NCI-H1694 (cell line): ENCODE results near the gene EPB41L3.
A peak's percentile ranks its signal among the peaks of the same experiment; 100 is the strongest.

ENCODE experiments used
- DNase-seq: peaks from one replicate; lab custom pipeline; 2025; lab: John Stamatoyannopoulos, UW

EPB41L3 gene

DNA sequence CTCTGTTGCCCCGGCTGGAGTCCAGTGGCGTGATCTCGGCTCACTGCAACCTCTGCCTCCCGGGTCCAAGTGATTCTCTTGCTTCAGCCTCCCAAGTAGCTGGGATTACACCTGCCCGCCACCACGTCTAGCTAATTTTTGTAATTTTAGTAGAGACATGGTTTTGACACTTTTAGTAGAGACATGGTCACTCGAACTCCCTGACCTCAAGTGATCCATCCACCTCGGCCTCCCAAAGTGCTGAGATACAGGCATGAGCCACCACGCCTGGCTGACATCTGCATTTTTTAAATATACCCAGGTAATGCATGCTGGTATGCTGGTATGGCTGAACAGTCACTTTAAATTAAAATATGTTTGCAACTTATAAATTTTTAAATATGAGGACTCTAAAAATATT is 91.9 kb downstream of the EPB41L3 start:
- DNase-seq = no peak

DNA sequence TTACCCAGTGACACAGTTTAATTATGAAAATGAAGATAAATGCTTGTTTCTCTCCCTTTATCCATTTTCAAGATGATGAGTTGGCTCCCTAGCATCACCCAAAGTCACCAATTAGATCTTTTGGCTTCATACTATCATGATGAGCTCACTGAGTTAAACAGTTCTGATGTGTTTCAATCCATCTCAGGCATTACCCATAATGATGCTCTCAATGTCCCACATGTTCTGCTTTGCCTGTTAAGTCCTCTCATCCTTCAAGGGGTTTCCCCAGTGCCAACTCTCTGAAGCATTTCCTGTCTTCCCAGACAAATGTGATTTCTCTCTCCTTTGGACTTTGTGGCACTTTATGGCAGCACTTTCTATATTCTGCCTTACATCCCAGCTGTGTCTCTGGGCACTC is 92.6 kb downstream of the EPB41L3 start:
- no peak for DNase-seq

DNA sequence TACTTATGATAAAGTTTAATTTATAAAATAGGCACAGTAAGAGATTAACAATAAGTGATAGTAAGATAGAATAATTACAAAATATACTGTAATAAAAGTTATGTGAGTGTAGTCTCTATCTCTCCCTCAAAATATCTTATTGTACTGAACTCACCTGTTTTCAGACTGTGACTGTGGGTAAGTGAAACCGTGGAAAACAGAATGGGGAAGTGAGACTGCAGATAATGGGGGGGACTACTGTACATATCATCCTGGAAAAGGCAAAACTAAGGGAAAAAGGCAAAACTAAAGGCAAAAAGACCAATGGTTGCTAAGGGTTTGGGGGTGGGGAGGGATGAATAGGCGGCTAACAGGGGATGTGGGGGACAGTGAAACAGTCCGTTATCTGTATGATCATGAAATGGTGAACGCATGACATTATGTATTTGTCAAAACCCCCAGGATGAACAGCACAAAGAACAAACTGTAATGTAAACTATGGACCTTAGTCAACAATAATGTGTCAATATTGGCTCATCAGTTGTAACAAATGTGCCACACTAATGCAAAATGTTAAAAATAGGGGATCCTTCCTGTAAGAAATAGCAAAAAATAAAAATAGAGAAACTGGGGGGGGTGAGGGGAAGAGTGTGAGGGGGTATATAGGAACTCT is 93.8 kb downstream of the EPB41L3 start:
- no peak for DNase-seq

DNA sequence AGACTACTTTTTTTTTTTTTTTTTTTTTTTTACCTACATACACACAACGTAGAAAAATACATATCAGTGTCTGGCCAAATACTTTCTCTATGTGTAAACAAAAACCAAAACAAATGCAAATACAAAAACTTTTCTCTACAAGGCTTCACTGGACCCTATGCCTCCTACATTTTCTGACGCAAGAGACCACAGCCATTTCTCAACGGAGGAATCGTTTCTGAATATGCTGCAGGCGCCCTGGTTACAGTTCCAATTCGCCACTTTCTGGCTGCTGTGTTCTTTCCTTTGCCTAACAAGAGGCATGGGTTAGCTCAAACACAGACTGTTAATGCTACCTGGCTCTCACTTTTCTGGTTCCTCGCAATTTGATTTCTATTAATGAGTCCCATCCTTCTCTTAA is 96.4 kb downstream of the EPB41L3 start:
- DNase-seq = no peak

DNA sequence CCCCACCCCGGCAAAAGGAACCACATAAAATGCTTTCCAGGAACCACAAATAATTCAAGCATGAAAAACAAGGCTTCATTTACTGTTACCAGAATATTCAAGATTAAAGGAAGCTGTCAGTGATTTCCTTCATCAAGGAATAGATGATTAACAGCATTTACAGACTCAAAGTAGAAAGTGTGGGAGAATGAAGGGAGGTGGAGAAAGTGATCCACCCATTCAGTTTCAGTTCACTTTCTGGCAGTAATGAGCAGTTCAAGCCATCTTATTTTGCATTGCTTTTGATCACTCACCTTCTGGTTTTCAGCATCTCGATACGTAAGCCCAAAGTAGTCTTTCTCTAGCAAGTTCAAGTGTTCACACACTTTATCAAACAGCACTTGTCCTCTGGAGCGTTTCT is 99.0 kb downstream of the EPB41L3 start:
- no peak for DNase-seq

DNA sequence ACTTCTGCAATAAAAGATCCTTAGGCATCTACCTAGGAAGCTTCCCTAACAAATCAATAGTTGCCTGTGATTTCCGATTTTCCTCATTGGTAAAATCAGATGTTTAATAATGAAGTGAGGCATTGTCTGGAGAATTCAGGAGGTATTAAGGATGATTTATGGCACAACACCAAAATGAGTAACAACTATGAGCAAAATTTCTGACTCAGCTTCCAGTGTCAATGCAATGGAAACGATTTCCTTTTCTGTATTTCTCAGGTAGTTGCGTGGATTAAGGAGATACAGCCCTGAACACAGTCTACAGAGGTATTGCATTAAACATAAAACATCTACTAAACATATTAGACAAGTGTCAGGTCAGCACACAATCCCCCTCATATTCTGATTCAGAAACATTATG is 99.5 kb downstream of the EPB41L3 start:
- DNase-seq = no peak

DNA sequence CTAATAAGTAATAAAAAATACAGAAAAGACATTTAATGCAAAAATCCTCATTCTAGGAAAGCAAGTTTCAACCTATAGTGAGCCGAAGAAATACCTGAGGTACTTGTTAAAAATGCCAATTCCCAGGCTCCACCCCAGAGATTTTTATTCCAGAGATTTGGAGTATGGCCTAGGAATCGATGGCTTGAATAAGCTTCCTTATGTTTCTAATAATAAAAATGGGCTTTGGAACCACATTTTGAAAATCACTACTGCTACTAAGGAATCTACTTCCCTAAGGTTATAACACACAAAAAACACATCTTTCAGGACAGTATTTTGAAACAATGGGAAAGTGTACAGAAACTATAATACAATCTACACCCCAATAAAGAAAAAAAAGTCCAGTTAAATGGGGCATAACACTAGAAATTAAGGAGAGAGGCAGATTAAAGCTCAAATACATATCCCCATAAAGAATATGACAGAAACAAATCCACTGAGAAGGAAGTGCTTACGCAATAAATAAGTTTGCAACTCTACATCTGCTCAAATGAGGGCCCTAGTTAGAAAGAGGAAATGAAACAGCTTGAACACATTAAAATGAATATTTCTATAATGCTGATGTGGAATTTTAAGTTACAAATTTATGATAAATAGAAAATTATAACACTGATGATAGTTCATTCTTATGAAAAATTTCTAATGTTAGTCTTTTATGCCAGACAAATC is 103.7 kb downstream of the EPB41L3 start:
- no peak for DNase-seq

DNA sequence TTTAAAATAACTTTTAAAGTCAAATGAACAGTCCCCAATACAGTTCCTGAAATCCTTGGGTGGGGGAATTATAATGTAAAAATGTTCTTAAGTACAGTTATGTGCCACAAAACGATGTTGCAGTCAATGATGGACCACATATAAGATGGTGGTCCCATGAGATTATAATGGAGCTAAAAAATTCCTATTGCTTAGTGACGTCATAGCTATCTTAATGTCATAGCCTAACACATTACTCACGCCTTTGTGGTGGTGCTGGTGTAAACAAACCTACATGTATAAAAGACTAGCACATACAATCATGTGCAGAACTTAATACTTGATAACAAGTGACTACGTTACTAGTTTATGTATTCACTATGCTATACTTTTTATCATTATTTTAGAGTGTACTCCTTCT is 109.4 kb downstream of the EPB41L3 start:
- no peak for DNase-seq

DNA sequence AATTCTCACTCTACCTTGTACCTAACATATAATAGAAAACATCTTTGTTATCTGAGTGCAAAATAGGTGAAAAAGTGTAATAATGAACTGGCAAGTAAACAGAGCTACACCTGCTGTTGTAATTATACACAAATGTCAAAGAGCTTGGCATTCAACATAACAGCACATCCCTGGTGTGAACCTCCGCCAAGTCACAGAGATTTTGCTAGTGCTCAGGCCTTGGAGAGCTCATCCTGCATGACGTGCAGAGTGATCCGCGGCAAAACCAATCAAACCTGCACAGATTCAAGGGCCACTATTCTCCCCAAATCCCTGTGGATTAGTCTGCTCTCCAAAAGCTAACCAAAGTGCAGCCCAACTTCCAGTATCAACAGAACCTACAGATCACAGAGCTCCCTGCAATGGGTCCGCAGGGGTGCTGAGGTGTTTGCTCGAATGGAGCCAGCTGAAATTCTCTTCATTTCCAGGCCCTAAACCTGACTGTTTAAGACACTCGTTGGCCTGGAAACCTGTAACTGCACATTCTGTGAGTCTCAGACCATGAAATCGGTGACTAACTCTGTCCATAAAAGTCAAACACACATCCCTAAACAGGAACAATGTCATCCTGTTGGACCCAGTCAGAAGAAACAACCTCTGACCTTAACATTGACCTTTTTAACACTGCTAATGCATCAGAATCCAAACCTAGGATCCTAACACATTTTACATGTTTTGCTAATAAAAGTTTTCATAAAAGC is 111.8 kb downstream of the EPB41L3 start:
- DNase-seq = no peak

DNA sequence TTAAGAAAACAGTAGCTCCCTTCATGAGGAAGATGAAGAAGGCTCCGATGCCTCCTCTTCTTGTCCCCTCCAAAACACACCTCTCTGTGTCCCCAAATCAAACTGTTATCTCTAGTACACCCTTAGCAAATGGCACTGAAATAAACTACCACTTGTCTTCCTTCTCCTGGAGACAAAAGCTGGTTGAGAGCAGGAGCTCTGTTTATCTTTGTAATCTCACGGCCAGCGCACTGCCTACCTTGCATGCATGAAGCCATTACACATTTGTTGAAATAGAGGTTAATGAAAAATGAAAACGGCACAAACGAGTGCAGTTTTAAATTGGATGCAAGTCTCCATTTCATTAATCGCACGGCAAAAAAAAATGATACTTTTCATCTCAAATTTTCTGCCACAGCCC is 113.7 kb downstream of the EPB41L3 start:
- no peak for DNase-seq

DNA sequence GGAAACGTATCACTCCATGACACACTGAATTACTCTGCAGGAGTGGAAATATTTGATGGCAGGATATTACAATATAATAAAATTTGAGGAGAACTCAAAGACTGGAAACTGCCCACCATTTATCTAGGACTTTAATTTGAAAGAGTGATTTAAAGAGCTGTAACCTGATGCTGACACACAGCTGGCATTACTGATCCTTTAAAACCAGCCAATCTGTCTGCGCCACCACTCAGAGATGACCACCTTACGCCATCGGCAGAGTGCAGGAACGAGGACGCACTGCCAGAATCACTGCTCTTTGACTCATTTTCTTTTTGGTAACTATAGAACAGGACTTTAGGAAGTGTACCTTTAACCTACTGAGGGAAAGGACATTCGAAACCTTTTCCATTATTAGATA is 114.1 kb downstream of the EPB41L3 start:
- DNase-seq = no peak

DNA sequence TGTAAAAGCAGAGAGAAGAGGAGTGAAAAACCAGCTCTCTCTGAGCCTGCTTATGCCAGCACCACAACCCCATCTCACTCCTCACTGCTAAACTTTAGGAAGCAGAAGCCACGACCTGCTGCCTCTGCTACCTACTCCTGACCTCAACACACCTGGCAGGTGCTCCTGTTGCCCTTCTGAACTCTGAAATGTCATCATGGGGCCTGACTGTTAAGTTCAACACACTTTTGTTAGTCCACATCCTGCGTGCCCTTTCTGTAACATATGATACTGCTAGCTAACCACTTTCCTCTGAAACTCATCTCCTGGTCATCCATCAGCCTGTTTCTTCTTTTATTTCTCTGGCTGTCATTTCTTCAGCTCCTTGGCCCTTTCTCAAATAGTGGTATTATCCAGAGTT is 118.1 kb downstream of the EPB41L3 start:
- DNase-seq = no peak

DNA sequence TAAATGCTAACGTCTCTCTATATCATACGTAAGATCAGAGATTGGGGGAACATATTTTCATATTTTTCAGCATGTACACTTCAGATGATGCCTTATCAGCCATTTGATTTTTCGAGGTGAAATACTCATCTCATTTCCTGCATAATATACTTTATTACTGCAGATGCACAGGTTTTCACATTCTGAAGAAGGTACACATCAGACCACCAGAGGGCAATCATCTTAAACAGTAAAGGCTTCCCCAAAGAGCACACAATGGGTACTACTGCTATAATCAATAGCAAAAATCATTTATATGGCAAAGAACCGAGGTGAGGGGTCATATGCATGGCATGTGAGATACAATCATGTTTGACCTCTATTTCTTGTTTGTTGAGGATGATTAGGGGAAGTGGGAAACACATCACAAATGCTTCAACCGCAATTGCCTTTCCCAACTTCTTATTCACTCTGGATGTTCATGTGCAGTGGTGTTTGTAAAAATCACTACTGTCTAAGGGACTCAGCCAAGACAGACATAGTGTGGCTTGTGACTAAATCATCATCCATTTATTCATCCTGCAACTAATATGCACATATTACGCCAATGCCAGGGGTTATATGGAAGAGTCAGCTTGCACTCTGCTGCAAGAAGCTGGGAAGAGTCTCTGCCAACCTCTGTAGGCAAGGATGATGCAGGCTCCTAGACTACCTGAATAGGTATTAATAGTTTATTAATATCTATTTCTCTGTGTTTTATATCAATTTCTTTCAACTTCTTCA is 118.7 kb downstream of the EPB41L3 start:
- DNase-seq = peak; percentile 57

DNA sequence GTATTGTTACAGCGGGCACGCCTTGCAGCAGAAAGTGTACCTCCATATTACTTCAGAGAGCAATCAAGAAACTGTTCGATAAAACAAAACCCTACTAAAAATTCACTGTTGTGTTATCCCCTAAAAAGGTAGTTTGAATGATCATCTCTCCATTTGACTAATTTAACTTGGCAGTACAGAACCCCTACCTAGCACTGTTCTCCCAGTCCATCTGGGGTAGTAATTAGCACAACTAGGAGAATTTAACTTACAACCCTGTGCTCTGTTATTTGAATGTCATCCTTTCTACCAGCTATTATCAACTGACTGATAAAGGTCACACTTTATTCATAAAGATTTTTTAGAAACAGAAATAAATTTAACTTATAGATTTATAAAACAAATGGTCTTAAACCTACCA is 121.2 kb downstream of the EPB41L3 start:
- no peak for DNase-seq

DNA sequence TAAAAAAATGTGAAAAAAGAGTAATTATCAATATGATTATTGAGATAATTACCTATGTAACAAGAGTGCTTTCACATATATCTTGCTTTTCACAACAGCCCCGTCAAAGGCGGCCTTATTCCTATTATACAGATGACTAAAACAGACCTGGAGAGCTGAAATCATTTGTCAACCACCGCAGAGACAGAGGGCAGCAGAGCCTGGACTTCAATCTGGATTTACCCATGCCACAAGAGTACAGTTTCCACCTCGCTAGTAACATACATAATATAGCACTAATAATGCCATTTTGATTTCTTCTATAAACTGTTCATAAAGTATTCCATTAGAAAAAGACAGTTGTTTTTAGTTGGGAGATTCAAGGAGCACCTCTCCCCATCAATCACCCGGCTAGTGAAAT is 121.8 kb downstream of the EPB41L3 start:
- no peak for DNase-seq

DNA sequence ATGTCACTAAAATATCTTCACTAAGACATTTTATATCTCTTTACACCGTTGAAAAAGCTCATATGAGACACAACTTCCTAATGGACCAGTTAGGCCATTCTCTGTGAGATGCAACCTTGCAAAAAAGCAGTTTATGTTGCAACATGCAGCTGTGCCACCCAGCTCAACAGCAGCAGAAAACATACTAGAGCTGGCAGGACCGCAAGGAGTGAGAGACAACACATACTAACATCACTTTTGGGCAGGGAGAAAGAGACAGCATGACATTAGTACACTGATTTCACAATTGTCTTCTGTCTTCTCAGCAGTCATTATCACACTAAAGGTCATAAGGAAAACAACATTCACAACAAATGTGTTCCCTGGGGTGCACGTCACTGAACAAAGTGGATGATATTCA is 122.9 kb downstream of the EPB41L3 start:
- no peak for DNase-seq

DNA sequence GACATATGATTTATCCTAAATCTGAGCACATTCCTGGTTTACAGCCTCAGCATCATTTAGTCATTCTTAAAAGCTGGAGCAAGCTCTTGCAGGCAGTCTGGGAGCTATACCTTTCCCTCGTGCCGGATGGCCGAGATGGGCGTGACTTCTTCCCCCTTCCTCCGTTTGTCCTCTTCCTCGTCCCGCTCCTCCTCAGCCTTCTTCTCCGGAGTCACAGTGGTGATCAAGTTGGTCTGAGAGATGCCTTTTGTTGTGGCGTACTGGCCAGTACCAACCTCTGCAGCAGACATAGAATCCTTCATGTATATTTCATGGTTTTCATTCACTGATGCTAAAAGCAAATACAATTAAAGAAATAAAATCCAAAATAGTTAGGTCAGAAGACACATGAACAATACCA is 124.2 kb downstream of the EPB41L3 start:
- DNase-seq = no peak

DNA sequence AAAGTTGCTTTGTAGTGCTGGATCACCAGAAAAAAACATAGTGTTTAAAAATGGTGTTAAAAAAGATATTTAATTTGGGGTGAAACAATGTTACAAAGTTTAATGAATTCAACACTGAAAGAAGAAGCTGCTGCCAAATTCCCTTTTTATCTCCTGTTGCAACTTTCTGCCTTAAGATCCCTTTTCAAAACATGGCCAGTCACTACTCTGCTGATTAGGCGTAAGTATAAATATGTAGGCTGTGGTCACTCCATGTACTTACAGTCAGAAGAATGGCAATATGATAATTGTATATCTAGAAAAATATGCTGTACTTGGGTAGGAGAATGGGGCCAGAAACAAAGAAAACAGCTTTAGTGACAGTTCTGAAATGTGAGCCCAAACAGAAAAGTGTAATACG is 124.8 kb downstream of the EPB41L3 start:
- DNase-seq = no peak

DNA sequence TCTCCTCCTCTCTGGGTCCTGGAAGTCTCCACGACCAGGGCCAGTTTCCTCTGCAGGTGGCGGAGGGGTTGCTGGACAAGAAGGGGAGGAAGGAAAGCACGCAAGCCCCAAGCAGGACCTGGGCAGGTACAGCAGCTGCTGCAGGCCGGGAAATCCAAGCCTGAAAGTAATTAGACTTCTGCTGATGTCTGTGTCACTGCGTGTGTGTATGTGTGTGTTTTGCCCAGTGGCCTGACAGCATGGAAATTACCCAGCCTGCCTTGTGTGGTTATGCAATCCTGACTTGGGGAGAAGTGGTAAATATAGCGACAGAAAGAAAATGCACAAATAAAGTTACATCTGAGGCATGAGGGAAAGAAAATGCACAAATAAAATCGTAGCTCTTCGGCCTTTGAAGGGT is 126.5 kb downstream of the EPB41L3 start:
- no peak for DNase-seq

DNA sequence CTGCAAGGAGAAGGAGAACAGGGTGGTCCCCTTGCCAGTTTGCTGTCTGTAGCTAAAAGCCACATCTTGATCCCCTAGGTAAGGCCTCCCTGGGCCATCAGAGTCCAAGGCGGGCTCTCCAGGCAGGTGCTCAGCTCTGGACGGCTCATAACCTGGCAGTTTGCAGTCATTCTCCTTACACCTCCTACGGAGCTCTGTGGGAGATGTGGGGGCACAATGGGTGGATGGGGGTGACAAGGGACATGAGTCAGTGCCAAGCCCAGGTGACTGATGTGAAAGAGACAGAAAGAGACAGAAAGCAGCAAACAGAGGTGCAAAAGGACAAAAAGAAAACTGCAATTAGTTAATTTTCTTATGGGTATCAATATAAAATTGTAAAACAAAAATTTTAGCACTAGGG is 127.7 kb downstream of the EPB41L3 start:
- no peak for DNase-seq

DNA sequence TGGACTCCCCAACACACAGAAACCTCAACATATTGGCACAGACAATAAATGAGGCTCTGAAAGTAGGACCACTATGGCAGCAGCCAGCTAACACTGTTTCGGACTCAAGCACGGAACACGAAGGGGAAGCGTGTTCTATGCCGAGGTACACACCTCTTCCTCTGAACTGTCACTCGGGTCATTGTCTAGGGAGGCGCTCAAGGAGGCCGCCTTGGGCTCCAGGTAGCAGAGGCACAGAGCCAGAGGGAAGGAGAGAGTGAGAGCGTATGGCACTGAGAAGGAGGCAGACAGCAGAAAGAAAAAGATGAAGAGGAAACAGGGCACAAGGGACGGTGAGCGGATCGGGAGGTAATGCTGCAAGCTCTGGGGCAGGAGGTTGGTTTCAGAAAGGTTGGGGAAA is 128.1 kb downstream of the EPB41L3 start:
- no peak for DNase-seq

DNA sequence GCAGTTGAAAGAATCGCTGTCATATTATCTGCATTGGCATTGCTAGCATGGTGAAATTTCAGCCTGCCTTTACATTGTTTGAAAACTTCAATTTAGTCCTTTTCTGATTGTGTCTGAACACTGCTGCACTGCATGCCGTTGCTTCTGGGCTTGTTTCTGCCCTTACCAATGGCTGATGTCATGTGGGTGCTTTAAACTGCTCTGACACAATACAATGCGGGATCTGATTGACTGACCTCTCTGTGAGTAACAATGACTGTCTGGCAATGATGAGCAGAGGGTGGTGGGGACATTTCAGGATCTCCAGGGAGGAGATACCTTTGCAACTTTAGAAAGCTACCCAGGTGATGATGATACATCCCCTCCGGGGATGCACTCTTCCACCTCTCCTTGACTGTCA is 128.8 kb downstream of the EPB41L3 start:
- DNase-seq = no peak

DNA sequence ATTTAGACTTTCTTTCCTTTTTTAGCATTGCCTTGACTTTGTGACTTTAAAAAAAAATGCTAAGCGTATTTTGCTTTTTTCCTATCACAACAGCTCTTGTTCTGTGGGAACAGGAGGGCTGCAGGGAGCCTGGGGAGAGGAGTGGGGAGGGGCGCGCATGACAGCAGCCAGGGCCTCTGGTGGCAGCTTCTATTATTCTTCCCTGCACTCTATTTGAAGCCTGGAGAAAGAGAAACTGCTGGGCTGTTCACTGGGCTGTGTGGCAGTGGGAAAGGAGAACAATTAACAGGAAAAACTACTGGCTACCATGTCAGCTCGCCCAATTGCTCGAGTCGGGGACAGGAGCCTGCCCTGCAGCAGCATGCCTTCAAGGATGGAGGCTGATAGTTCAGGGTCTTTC is 129.3 kb downstream of the EPB41L3 start:
- no peak for DNase-seq
